Stimulated activated CD8-positive, alpha-beta memory T cell treated with anti-CD3 and anti-CD28 coated beads, Interleukin-7, amount 100 ng/mL, for 4 hours (primary cell): ENCODE data around the gene SNX20.

Source experiments
- DNase-seq, 2 donors: peaks; one replicate each; pipeline ENCODE4 v3.0.0-alpha.2; 2020; ENCODE audit warnings: low read depth in 2 of 2

SNX20 gene

DNA sequence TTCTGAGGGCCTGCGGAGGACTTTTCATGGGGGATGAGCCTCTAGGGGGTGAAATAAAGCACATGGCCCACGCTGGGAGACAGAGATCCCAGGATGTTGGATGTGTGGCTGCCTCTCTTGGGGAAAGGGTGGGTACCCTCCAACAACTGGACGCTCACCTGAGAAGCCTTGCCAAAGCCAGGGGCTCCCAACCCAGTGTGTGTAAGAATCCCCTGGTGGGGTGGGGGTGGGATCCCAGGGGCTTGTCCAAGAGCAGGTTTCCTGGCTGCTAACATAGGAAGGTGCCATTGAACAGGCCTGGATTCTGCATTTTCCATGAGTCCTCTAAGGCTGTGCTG, 587 bp downstream of the SNX20 start:
- no peak for DNase-seq

DNA sequence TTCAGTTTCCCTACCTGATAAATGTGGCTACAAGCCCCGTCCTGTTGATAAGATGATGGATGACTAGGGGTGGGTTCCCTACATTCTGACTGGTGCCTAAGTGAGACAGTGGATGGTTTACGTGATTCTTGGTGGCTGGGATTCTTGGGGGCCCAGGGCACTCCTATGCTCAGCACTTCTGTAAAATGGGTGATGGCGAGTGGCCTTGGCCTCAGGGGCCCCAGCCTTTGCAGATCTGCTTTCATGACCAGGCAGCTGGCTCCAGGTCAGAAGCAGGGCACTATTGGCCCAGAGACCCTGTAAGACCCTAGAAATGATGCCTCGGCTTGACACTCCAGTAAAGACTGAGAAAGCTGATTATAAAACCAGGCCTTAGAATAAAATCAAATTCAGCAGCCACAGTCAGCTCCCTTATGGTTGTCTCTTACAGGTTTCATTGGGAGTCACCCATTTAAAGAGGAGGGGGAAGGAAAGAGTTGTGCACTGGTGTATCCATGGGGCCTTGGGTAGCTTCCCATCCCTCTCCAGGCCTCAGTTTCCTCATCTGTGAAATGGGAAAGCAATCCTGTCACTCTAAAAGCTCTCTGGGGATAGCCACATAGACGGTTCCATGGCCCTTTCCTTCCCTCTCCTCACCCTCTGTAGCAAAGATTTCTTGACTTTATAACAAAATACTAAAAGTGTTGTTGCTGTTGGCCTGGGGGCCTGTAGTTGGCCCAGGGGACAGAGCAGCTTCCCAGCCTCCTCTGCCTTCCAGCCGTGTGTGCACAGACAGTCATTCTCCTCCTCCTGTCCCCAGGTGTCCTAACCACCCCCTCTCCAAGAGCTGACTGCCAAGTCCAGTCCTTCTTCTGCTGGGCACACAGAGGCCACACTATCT, 1.2 kb downstream of the SNX20 start:
- DNase-seq = no peak

DNA sequence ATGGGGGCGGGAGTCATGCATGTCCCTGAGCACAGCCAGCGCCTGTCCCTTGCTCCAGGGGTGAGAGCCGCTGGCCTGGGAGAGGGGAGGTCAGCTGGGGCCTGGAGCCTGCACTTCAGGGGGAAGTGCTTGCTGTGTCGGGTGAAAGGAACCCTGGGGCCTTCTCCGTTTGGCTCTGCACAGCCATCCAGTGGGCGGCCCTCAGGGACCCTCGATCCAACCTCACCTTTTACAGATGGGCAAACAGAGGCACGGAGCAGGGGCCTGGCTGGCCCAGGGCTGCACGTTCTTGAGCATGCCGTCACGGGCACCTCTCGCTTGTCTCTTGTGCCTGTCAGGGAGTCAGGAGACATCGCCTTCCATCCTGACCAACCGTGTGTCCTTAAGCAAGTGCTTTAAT, 1.8 kb downstream of the SNX20 start:
- no peak for DNase-seq

DNA sequence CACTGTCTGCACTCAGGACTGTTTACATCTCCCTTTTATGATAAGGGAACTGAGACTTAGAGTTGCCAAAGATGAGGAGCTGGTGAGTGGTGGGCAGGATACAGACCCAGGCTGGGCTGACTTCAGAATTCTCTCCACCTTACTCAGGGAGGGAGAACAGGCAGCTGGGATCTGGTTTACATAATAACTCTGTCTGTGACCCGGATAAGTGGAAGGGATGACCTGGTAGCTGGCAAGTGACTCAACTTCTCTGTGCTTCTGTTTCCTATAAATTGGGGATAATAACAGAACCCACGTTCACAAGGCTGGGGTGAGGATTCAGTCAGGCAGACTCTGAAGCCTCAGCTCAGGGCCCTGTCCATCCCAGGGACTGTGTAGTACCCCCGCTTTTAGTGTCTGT, 2.6 kb downstream of the SNX20 start:
- DNase-seq = no peak

DNA sequence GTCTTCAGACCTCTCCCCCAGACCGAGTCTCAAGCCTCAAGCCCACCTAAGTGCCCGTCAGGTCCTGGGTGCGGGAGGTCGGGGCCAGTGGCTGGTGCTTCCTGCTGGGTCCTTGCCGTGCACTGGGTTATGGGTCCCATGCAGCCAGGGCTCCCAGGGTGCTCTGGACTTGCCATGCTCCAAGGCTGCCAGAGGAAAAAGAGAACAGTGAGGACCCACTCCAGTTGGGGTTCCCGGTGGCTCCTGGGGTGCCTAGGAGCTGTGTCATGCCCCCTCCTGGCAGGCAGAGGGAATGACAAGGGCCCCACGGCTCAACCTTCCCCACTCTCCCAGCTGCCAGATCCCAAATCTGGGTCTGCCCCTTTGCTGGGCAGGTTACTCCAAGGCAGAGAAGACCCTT, 3.8 kb downstream of the SNX20 start:
- no peak for DNase-seq

DNA sequence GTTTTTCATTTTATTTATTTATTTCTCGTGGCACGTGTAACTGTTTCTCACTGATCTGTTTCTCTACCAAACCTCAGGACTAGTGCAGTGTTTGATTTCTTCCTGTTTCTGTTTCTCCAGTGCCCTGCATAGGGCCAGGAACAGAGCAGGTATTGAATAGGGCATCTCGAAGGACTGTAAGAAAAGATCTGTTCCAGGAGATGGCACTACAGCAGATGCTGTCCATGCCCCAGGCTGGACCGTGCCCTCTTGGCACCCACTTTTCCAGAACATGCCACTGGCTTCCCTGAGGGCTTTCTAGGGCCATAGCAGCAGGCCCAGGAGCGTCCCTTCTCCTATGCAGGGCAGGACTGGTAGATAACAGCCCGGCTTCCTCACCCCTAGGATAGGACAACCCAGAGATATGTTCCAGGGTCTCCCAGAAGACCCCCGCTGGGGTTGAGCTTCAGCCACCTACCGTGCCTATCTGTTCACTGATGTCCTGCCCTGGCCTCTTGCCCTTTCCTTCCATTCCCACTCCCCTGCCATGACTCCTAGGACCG, 4.4 kb downstream of the SNX20 start:
- no peak for DNase-seq

DNA sequence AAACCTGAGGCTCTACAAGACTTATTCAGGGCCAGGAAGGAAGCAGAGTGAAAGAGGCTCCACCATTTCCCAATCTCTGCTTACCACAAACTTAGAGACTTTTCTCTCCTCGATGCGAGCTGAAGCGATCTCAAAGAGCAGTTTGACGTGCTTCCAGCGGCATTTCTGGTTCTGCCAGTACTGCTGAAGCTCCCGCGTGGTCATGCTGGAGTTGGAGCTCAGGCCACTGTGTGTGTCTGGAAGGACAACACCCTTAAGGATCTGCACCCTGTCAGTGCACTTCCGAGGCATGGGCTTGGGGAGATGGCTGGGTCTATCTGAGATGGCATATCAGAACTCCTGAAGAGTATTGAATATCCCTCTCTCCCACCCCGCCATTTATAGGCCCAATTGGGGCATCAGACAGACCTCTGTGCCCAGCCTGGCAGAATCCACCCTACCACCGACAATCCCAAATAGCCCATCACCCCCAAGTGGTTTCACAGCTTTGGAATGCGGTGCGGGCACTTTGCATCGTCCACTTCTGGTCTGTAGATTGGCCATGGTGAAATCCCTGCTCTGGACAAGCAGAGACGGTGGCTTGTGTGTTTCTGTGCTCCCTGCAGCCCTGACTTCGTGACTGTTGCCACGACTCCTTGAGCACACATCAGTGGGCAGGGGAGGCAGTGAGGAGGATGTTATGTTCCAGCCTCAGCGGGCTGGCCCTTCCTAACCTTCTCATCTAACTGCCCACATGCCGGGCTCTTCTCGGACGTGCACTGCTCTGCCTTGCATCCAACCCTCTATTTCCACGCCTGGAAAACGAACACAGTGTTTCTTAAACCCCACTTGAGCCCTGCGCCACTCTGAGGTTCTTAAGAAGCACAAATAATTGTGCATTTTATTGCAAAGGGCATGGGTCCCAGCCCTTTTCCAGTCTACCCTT, 5.2 kb downstream of the SNX20 start:
- DNase-seq = no peak

DNA sequence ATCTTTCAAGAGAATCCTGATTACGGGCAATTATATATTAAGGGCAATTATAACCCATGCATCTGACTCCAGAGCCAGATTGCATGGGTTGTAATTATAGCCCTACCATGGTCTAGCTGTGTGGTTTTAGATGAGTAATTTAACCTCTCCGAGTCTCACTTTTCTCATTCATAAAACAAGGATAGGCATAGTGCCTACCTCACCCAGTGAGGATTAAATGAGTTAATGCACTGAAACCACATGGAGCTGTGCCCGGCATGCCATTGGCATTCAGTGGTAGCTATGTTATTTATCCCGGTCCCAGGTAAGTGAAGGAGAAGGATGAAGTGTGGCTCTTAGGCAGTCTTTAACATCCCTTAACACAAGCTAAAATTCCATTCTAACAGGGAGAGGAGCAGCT, 6.3 kb downstream of the SNX20 start:
- DNase-seq = no peak

DNA sequence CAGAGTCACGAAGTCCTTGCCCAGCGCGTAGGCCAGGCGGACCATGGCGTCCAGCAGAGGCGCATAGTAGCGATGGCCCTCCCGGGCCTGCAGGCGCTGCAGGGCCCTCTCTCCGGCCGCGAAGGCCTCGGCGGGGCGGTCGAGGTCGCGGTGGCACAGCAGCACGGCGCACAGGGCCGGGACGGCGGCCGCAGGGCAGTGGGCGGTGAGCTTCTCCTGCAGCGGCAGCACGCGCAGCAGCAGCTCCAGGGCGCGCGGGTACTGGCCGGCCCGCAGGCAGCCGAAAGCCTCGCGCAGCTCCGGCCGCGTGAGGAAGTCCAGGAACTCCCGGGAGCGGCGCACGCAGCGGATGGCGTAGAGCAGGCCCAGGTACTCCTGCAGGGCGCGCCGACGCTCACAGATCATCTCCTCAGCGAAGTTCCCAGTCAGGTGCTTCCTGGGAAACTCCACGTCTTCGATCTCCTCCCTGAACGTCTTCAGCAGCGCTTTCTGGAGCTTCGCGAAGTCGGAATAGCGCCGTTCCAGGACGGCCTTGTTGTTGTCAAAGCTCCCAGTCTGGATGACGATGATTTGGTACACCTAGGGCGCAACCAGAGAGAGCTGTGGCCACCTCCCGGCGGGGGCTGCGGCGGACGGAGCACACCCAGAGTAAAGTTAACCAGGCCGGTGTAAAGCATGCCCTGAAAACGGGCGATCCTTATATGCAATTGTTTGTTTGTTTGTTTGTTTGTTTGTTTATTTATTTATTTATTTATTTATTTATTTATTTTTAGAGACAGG, 7.4 kb downstream of the SNX20 start:
- DNase-seq = no peak

DNA sequence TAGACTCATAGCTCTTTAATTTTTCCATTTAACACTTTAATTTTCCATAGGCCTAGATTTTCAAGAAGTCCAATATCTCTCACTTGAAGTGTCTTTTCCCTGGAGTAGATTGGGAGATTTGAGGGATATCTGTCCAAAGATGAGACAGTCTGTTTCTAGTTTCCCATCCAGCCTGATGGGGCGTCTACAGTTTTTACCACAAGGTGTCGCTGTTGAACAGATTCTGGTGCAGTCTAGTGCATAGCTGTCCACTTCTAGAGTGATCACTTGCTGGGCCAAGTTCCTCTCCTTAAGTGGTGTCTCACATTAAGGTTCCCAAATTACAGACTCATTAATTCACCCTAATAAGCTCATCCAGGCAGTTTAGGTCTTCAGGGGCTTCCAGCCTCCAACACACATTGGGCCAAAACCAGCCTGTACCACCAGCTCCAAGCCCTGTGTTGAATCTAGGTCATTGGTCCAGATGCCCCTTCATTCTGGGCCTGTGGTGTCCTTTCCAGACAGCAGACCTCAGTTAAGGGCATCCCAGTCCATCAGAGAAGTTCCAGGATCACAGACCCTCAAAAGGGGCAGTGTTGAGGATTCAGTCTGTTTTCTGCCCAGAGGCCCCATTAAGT, 9.4 kb downstream of the SNX20 start:
- DNase-seq = no peak

DNA sequence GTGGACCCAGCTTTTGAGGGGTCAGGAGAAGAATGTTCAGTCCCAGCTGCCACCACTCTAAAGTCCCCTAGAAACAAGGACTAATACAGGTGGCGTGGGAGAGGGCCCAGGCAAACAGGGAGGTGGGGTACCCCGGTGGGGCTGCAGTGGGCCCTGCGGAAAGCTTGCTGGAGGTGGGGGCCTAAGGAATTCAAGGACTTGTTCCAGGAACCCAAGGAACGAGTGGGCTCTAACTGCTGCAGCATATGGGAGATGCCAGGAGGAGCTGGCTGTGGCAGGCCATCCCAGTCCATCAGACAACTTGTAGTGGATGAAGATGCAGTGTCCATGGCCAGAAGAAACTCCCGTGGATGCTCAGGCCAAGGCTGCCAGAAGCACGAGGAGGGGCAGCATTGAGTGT, 10.6 kb downstream of the SNX20 start:
- DNase-seq = no peak

DNA sequence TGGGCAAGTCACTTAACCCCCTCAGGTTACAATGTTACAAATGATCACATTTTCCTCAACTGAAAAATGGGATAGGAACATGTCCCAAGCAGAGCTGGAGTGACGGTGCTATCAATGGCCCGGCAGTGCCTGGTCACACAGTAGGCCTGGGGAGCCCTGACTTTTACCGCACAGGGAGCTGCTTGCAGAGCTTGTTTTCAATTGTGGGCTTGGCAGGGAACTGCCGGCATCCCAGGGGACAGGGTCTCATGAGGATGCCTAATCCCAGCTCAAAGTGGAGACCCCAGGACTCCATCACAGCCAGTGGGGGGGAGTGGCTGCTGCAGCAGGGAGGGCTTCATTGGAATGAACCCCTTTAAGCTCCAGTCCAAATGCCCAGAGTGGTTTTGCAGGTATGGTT, 11.4 kb downstream of the SNX20 start:
- DNase-seq = no peak

DNA sequence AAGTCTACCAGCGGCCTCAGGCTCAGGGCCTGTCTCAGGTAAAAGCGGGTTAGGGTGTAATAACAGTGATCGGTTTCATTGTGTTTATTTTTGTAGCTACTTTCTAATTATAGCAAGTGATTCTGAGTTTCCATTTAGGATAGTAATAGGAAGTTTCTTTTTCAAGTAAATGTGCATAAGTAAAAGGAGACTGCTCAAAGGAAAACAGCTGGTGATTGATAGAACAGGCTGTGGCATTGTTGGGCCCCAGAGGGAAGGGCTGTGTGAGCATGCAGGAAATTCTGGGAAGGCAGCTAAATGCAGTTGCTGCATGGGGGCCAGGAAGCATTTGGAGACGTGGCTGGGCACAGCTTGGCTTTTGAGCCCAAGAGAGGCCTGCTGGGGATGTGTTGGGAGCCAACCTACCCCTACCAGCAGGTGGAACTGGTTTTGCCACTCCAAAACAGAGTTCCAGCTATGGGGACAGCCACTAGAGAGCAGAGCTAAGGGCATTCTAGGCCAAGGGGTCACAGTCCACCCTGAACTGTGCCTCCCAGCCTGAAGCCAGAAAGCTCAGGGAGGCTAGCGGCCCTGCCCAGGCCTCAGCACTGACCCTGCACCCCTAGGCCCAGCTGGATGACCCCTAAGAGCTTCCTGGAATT, 12.6 kb downstream of the SNX20 start:
- DNase-seq = no peak

DNA sequence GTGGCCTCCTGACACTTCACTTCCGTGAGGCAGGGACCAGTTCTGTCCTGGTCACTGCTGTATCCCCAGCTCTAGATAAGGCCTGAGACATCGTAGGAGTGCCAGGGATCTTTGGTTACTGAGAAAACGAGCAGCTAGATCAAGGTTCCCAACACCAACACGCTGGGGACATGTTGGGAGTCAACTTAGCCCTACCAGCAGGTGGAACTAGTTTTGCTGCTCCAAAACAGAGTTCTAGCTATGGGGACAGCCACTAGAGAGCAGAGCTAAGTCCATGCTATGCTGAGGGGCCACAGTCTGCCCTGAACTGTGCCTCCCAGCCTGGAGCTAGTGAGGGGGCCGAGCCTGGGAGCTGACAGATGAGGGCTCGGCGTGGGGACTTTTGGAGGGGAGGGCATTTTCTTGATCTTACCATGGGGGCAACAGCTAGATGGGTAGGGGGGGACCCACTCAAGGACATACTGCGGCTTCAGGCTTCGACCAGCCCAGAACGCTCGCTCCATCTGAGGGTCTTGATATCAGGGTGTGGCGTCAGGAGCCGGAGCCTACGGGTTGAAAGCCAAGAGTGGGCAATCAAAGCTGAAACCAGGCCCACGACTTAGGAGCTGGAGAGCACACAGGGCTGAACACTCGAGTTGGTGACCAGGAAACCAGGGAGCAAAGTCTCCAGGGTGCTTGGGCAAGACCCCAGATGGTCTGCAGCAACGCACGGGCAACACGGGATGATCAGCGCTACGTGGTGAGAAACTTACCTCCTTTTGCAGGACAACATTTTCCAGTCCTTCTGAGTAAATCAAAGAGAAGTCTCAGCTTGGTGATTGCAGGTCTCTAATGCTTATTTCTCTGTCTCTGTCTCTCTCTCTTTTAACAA, 13.4 kb downstream of the SNX20 start:
- no peak for DNase-seq

DNA sequence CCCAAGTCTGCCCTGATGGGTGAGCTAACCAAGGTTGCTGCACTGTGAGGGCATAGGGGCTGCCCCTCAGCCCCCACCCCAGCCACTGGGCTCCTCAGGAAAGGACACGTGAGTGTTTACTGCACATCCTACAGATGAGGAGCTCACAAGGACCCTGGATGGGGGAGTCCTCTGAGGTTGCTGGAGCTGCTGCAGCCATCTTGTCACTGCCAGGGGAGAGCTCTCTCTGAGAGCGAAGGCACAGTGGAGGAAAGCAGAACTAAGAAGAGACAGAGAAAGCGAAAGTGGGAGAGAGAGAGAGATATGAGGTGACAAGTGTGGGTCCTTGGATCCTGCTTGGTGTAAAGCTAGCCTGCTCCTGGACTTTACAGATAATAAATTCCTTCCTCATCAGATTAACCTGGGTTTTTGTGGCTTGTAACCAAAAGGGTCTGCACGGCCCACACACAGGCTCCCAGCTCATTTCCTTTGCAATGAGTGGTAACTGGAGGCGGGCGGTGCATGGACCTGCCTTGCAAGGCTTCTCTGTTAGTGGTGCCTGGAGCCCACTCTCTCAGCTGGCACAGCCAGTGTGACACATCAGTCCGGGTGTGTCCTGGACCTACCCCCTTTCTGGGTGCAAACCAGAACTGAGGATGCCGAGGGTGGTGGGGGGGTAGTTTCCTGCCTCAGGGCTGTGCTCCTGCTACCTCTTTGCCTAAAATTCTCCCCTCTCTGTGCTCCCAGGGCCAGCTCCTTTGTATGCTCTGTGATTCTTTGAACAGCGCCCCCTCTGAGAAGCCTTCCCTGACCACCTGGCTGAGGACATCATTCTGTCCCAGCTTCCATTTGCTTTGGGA, 14.2 kb downstream of the SNX20 start:
- DNase-seq = peak in 1 of 2 donors; percentile 48

DNA sequence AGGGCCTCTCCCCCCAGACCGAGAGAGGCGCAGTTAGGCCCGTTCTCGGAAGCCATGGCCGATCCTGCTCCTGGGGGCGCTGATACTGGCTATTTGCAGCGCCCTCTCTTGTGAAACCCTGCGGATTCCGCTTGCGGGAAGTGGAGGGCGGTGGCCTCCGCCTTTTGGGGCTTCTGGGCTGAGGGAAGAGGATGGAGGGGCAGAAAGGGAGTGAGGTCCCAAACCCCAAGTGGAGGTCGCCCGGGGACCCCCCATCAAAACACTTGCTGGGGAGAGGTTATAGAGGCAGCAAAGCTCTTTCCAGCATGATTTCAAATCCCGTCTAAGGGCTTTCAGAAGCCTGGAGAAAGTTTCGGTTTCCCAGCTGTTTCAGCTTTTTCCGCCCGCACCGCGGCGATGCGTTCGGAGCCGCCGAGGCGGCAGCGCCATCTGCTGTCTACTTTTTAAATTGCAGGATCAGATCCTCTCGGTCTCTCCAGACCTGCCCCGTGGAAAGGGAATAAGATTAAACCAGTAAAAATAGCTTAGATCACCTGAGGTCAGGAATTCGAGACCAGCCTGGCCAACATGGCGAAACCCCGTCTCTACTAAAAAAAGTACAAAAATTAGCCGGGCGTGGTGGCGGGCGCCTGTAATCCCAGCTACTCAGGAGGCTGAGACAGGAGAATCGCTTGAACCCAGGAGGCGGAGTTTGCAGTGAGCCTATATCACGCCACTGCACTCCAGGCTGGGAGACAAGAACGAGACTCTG, 15.8 kb downstream of the SNX20 start:
- DNase-seq = peak; percentile 61 to 70

DNA sequence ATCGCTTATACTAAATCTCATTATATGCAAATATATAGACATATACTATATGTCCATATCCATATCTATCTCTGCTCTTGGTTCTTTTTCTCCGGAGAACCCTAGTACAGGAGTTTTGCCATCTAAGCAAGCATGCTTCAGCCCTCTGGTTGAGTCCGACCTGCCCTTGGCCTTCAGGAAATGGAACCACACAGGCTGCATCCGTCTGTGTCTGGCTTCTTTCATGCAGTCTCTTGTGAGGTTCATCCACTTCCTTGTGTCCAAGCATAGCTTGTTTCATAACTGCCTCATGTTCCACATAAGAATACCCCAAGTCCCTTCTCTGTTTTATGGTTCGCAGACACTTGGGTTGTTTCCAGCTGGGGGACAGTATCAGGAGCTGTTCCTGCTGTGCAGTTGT, 16.8 kb downstream of the SNX20 start:
- no peak for DNase-seq

DNA sequence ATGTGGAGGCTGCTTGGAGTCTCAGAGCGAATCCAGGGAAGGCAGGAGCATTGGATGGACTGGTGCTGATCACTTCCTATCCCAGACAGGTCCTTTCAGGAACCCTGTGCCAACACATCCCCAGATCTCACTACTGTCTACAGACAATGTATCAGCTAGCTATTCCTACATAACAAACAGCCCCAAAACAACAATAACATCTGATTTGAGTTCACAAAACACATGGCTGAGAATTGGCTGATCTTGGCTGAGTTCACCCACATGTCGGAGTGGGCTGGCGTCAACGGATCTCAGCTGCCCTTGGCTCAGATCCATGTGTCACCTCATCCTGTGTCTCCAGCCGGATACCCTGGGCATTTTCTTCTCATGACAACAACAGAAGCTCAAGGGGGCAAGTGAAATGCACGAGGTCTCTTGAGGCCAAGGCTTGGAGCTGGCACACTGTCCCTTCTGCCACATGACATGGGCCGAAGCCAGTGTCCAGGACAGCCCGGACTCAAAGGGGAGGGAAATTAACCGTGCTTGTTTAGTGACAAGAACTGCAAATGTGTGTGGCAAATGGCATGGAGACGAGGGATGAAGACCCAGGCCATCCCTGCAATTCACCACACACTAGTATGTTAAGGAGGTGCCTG, 18.7 kb downstream of the SNX20 start:
- no peak for DNase-seq
